ENCODE data around the gene AXDND1.

AXDND1 gene

DNA sequence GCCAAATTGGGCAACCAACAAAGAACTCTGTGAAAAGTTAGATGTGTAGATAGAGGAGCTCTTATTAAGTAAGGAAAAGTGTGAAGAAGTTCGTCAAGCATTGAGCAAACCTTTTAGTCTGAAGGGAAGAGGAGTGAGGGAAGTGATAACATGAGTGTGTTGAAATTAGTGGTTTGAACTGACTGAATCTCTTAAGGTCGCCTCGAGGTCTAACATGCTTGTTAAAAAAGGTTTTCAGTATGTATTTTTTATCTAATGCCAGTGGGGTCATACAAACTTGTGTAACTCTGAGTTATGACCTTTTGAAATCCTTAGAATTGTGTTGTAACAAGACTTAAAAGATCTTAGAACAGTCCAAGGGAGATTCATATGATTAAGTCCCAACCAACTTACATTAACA lies 38.1 kb upstream of the AXDND1 start:
- TF ChIP-seq PPARA (CRISPR knock-in tag; IDR thresholded peaks at IDR 0.05; ENCODE audit: borderline replicate concordance) (no peak), ZFP3 (CRISPR knock-in tag; IDR thresholded peaks at IDR 0.05) (no peak), ZNF8 (CRISPR knock-in tag; IDR thresholded peaks at IDR 0.05) (no peak), ISL1 (CRISPR knock-in tag; IDR thresholded peaks at IDR 0.05) (no peak), TCF4 (CRISPR knock-in tag; IDR thresholded peaks at IDR 0.05; ENCODE audit: borderline replicate concordance) (no peak), ZC3H10 (CRISPR knock-in tag; IDR thresholded peaks at IDR 0.05) (no peak), ZFP30 (CRISPR knock-in tag; IDR thresholded peaks at IDR 0.05) (no peak), ESRRG (CRISPR knock-in tag; IDR thresholded peaks at IDR 0.05) (no peak)
- TF ChIP-seq, protein P1, sequence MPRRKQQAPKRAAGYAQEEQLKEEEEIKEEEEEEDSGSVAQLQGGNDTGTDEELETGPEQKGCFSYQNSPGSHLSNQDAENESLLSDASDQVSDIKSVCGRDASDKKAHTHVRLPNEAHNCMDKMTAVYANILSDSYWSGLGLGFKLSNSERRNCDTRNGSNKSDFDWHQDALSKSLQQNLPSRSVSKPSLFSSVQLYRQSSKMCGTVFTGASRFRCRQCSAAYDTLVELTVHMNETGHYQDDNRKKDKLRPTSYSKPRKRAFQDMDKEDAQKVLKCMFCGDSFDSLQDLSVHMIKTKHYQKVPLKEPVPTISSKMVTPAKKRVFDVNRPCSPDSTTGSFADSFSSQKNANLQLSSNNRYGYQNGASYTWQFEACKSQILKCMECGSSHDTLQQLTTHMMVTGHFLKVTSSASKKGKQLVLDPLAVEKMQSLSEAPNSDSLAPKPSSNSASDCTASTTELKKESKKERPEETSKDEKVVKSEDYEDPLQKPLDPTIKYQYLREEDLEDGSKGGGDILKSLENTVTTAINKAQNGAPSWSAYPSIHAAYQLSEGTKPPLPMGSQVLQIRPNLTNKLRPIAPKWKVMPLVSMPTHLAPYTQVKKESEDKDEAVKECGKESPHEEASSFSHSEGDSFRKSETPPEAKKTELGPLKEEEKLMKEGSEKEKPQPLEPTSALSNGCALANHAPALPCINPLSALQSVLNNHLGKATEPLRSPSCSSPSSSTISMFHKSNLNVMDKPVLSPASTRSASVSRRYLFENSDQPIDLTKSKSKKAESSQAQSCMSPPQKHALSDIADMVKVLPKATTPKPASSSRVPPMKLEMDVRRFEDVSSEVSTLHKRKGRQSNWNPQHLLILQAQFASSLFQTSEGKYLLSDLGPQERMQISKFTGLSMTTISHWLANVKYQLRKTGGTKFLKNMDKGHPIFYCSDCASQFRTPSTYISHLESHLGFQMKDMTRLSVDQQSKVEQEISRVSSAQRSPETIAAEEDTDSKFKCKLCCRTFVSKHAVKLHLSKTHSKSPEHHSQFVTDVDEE (CRISPR knock-in tag; IDR thresholded peaks at IDR 0.05) = no peak
- TF ChIP-seq, protein P2, sequence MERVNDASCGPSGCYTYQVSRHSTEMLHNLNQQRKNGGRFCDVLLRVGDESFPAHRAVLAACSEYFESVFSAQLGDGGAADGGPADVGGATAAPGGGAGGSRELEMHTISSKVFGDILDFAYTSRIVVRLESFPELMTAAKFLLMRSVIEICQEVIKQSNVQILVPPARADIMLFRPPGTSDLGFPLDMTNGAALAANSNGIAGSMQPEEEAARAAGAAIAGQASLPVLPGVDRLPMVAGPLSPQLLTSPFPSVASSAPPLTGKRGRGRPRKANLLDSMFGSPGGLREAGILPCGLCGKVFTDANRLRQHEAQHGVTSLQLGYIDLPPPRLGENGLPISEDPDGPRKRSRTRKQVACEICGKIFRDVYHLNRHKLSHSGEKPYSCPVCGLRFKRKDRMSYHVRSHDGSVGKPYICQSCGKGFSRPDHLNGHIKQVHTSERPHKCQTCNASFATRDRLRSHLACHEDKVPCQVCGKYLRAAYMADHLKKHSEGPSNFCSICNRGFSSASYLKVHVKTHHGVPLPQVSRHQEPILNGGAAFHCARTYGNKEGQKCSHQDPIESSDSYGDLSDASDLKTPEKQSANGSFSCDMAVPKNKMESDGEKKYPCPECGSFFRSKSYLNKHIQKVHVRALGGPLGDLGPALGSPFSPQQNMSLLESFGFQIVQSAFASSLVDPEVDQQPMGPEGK (CRISPR knock-in tag; IDR thresholded peaks at IDR 0.05; ENCODE audit: borderline replicate concordance) = no peak
- ATAC-seq = no peak

DNA sequence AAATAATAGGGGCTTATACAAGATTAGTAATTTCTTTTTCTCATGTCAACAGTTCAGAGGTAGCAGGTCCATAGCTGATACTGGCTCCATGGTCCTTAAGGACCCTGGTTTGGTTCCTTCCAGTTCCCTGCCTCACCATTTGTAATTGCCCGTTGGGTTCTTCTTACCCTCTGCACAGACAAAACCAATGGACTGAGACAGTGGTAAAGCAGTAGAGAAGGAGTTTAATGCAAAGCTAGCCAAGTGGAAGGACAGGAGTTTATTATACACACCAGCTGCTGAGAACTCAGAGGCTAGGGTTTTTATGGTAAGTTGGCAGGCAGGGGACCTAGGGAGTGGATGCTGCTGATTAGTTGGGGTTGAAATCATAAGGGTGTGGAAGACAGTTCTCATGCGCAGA lies 35.9 kb upstream of the AXDND1 start:
- no peak for ATAC-seq
- TF ChIP-seq ZFP30 (CRISPR knock-in tag; IDR thresholded peaks at IDR 0.05) (no peak), ZNF70 (CRISPR knock-in tag; IDR thresholded peaks at IDR 0.05) (no peak), ESRRG (CRISPR knock-in tag; IDR thresholded peaks at IDR 0.05) (no peak), BACH2 (CRISPR knock-in tag; IDR thresholded peaks at IDR 0.05; ENCODE audit: borderline replicate concordance) (no peak), ZNF8 (CRISPR knock-in tag; IDR thresholded peaks at IDR 0.05) (no peak), CSDC2 (CRISPR knock-in tag; IDR thresholded peaks at IDR 0.05) (no peak), TOX (CRISPR knock-in tag; IDR thresholded peaks at IDR 0.05; ENCODE audit: borderline replicate concordance) (no peak), TCF4 (CRISPR knock-in tag; IDR thresholded peaks at IDR 0.05; ENCODE audit: borderline replicate concordance) (no peak), RARB (CRISPR knock-in tag; IDR thresholded peaks at IDR 0.05) (no peak), ZFP3 (CRISPR knock-in tag; IDR thresholded peaks at IDR 0.05) (no peak), ZNF565 (CRISPR knock-in tag; conservative IDR thresholded peaks at IDR 0.05; ENCODE audit: low read depth) (no peak), ARNTL (CRISPR knock-in tag; IDR thresholded peaks at IDR 0.05; ENCODE audit: borderline replicate concordance, low read depth) (no peak), OSR1 (CRISPR knock-in tag; IDR thresholded peaks at IDR 0.05) (no peak), ZC3H10 (CRISPR knock-in tag; IDR thresholded peaks at IDR 0.05) (no peak)
- TF ChIP-seq, protein P3, sequence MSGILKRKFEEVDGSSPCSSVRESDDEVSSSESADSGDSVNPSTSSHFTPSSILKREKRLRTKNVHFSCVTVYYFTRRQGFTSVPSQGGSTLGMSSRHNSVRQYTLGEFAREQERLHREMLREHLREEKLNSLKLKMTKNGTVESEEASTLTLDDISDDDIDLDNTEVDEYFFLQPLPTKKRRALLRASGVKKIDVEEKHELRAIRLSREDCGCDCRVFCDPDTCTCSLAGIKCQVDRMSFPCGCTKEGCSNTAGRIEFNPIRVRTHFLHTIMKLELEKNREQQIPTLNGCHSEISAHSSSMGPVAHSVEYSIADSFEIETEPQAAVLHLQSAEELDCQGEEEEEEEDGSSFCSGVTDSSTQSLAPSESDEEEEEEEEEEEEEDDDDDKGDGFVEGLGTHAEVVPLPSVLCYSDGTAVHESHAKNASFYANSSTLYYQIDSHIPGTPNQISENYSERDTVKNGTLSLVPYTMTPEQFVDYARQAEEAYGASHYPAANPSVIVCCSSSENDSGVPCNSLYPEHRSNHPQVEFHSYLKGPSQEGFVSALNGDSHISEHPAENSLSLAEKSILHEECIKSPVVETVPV (CRISPR knock-in tag; IDR thresholded peaks at IDR 0.05) = no peak
- TF ChIP-seq, protein P1 (CRISPR knock-in tag; IDR thresholded peaks at IDR 0.05) = no peak
- TF ChIP-seq, protein P4, sequence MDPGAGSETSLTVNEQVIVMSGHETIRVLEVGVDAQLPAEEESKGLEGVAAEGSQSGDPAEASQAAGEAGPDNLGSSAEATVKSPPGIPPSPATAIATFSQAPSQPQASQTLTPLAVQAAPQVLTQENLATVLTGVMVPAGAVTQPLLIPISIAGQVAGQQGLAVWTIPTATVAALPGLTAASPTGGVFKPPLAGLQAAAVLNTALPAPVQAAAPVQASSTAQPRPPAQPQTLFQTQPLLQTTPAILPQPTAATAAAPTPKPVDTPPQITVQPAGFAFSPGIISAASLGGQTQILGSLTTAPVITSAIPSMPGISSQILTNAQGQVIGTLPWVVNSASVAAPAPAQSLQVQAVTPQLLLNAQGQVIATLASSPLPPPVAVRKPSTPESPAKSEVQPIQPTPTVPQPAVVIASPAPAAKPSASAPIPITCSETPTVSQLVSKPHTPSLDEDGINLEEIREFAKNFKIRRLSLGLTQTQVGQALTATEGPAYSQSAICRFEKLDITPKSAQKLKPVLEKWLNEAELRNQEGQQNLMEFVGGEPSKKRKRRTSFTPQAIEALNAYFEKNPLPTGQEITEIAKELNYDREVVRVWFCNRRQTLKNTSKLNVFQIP (CRISPR knock-in tag; IDR thresholded peaks at IDR 0.05; ENCODE audit: borderline replicate concordance, low read depth) = no peak
- TF ChIP-seq, protein P2 (CRISPR knock-in tag; IDR thresholded peaks at IDR 0.05; ENCODE audit: borderline replicate concordance) = no peak

All from SK-N-SH treated with all-trans-retinoic acid at 6 μM for 48 hours (cell line).